ENCODE data around the gene SUMF2. TPM values are rescaled to one million over a fixed set of nuclear protein-coding genes. Genes with fewer than 3 reads are reported as not detected.
"Not testable (repeated sequence)": the region's sequence is repeated elsewhere in the genome, so short reads cannot be mapped to it uniquely, and the experiment has no call there.

Gene SUMF2
- total and polyA plus RNA-seq, 2 donors (not counting 3 experiments of a cell fraction or from before 2014, with no cell fraction given) = 91.3 to 110 TPM

DNA sequence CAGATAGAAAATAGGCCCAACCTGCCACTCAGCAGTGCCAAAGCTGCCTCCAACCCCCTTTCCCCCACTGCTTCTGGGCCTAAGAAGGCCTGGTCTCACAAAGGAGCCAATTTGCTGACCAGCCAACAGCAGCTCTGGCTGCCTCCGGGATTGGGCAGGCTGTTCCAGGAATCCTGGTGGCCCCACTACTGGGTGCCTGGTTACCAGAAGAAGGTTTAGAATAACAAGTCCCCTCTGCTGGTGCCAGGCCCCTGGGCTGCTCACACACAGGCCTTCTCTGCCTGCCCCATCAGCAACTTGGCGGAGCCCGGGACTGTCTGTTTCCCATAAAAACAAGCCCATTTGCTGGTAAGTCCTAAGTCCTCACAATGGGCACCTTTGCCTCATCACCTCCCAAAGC, 27.5 kb downstream of the SUMF2 start:
- no peak for DNase-seq (ENCODE audit: low read depth, low spot score)
- Histone ChIP-seq H3K9ac (replicated peaks; ENCODE audit: extremely low read depth, insufficient read depth, low read length) (no peak overlapping the region), H3K4me3 (replicated peaks in 1 of 3; ENCODE audit: insufficient read depth in 1 of 3, low read depth in 1 of 3, low read length in 3 of 3) (no peak overlapping the region), H3K4me2 (ENCODE audit: insufficient read depth, low read length) (no peak overlapping the region), H3K27me3 (ENCODE audit: control insufficient read depth in 2 of 2, insufficient read depth in 2 of 2, low read length in 2 of 2) (no peaks in the 10 kb centered on the region), H3K9me1 (replicated peaks; ENCODE audit: control insufficient read depth, extremely low read depth, insufficient read depth, low read length) (no peaks in the 10 kb centered on the region), H2AFZ (ENCODE audit: low read depth, low read length) (no peak overlapping the region), H3K9me3 (replicated peaks; ENCODE audit: control insufficient read depth, insufficient read depth, low read length) (no peaks in the 10 kb centered on the region), H3K79me2 (ENCODE audit: control insufficient read depth, insufficient read depth, low read length) (no peaks in the 10 kb centered on the region), H3K27ac (ENCODE audit: insufficient read depth, low read depth, low read length) (no peak overlapping the region), H4K20me1 (replicated peaks; ENCODE audit: control insufficient read depth, extremely low read depth, insufficient read depth, low read length) (no peaks in the 10 kb centered on the region), H3K4me1 (ENCODE audit: control insufficient read depth, extremely low read depth, insufficient read depth, low read length) (peaks cover 3% of the 10 kb centered on the region), H3K36me3 (ENCODE audit: control insufficient read depth in 2 of 2, extremely low read depth in 1 of 2, insufficient read depth in 2 of 2, low read length in 2 of 2) (no peaks in the 10 kb centered on the region)
- dilution Hi-C loops (cut with MboI; ENCODE audit: extremely low pct_ligation_motif_present, low sequenced_read_pairs) (no loop called here), intact Hi-C loops (cut with micrococcal nuclease) (no loop called here)
- ChIA-PET POLR2A (interaction anchor here (0.7 kb wide), 1 partner anchor 12 kb away, joined by 4 read pairs; no protein-coding TSS in a partner anchor), CTCF (interaction anchor here (1.7 to 2.8 kb wide), 6 partner anchors 13 to 451 kb away, joined by 7 to 49 read pairs (median 31); partner anchors contain the start of genes CHCHD2 and SUMF2)
- BruUV-seq (replicated peaks) = no TSS peak
- FAIRE-seq = no peak
- no peak for TF ChIP-seq JUN (IDR thresholded peaks at IDR 0.05; ENCODE audit: borderline replicate concordance, insufficient read depth, insufficient read length, low read depth)
- no peak for TF ChIP-seq POLR2AphosphoS5 (IDR thresholded peaks at IDR 0.05; ENCODE audit: insufficient read depth, low read depth, low read length)
- TF ChIP-seq, protein P1, sequence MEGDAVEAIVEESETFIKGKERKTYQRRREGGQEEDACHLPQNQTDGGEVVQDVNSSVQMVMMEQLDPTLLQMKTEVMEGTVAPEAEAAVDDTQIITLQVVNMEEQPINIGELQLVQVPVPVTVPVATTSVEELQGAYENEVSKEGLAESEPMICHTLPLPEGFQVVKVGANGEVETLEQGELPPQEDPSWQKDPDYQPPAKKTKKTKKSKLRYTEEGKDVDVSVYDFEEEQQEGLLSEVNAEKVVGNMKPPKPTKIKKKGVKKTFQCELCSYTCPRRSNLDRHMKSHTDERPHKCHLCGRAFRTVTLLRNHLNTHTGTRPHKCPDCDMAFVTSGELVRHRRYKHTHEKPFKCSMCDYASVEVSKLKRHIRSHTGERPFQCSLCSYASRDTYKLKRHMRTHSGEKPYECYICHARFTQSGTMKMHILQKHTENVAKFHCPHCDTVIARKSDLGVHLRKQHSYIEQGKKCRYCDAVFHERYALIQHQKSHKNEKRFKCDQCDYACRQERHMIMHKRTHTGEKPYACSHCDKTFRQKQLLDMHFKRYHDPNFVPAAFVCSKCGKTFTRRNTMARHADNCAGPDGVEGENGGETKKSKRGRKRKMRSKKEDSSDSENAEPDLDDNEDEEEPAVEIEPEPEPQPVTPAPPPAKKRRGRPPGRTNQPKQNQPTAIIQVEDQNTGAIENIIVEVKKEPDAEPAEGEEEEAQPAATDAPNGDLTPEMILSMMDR (IDR thresholded peaks at IDR 0.05; ENCODE audit: extremely low read depth in 1 of 2, insufficient read depth in 1 of 2, low read depth in 1 of 2, low read length in 2 of 2) = no peak
- TF ChIP-seq EZH2 (IDR thresholded peaks at IDR 0.05; ENCODE audit: borderline replicate concordance, low read depth, low read length, severe bottlenecking) = no peak
- no peak for TF ChIP-seq FOS (IDR thresholded peaks at IDR 0.05; ENCODE audit: borderline replicate concordance, insufficient read depth, low read length)
- TF ChIP-seq POLR2A (IDR thresholded peaks at IDR 0.05; ENCODE audit: low read depth, low read length) = no peak
- no peak for TF ChIP-seq MYC (IDR thresholded peaks at IDR 0.05; ENCODE audit: low read depth, low read length)

DNA sequence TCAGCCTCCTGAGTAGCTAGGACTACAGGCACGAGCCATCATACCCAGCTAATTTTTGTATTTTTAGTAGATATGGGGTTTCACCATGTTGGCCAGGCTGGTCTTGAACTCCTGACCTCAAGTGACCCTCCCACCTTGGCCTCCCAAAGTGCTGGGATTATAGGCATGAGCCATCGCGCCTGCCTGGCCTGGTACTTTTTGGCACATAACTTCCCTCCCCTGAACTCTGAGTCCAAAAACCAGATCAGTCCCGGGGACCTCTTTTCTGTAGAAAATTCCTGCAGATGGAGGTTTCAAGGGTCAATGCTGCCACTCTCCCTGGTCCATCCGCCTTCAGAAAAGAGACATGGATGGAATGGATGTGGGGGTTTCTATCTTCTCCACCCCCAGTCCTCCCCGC, 28.3 kb downstream of the SUMF2 start:
- BruUV-seq (replicated peaks); H2AFZ ChIP-seq (ENCODE audit: low read depth, low read length); H3K9ac ChIP-seq (replicated peaks; ENCODE audit: extremely low read depth, insufficient read depth, low read length); H3K79me2 ChIP-seq (ENCODE audit: control insufficient read depth, insufficient read depth, low read length); H3K9me3 ChIP-seq (replicated peaks; ENCODE audit: control insufficient read depth, insufficient read depth, low read length); H3K4me3 ChIP-seq (replicated peaks in 1 of 3; ENCODE audit: insufficient read depth in 1 of 3, low read depth in 1 of 3, low read length in 3 of 3); H3K36me3 ChIP-seq (ENCODE audit: control insufficient read depth in 2 of 2, extremely low read depth in 1 of 2, insufficient read depth in 2 of 2, low read length in 2 of 2); dilution Hi-C loops (cut with MboI; ENCODE audit: extremely low pct_ligation_motif_present, low sequenced_read_pairs); FAIRE-seq; H3K27ac ChIP-seq (ENCODE audit: insufficient read depth, low read depth, low read length); H3K4me1 ChIP-seq (ENCODE audit: control insufficient read depth, extremely low read depth, insufficient read depth, low read length); H3K27me3 ChIP-seq (ENCODE audit: control insufficient read depth in 2 of 2, insufficient read depth in 2 of 2, low read length in 2 of 2); H4K20me1 ChIP-seq (replicated peaks; ENCODE audit: control insufficient read depth, extremely low read depth, insufficient read depth, low read length); H3K9me1 ChIP-seq (replicated peaks; ENCODE audit: control insufficient read depth, extremely low read depth, insufficient read depth, low read length); DNase-seq (ENCODE audit: low read depth, low spot score): not testable (repeated sequence)
- POLR2A ChIA-PET = interaction anchor here (0.9 to 1.1 kb wide), 2 partner anchors 14 to 128 kb away, joined by 3 to 7 read pairs; partner anchors contain the start of gene CHCHD2
- intact Hi-C loops (cut with micrococcal nuclease) = loop anchor here (2.0 kb wide), 1 partner anchor 14 kb away; no protein-coding TSS in a partner anchor
- CTCF ChIA-PET = interaction anchor here (0.9 to 2.8 kb wide), 17 partner anchors 9 to 811 kb away, joined by 3 to 49 read pairs (median 7); partner anchors contain the start of genes CHCHD2, NIPSNAP2 and SUMF2
- peak overlapping the region; percentile 42 for H3K4me2 ChIP-seq (ENCODE audit: insufficient read depth, low read length)
